SU-DHL-6 (cell line): ENCODE data around the gene NFIB.

Experiments
- CTCF ChIP-seq: fragments of 200-600 bp; sonication (generic); IDR thresholded peaks from one replicate; pipeline ENCODE4 v1.5.1; 2017; ENCODE audit warnings: antibody characterized with exemption, mild to moderate bottlenecking, low read length, moderate library complexity; ENCODE audit not compliant: insufficient read depth, poor library complexity, severe bottlenecking
- EZH2phosphoT487 ChIP-seq: fragments of 200-600 bp; sonication (generic), shearing (Covaris generic); conservative IDR thresholded peaks from 2 replicates; pipeline ENCODE4 v1.6.1; 2018; ENCODE audit warnings: mild to moderate bottlenecking, antibody characterized with exemption, low read length, moderate library complexity, mixed read lengths

GRCh38 chr9:14063756-14064155 is 250.2 kb downstream of the NFIB start:
- no peak for TF ChIP-seq CTCF
- no peak for TF ChIP-seq EZH2phosphoT487
